A673 (cell line): ENCODE measurements around the gene MDN1.

Experiments
- CTCF ChIP-seq: fragments of 300-800, 200-600 bp; sonication (generic); conservative IDR thresholded peaks from 2 replicates; pipeline ENCODE4 v1.5.1; 2017; ENCODE audit warnings: low read depth, mild to moderate bottlenecking, antibody characterized with exemption, low read length, moderate library complexity, mixed read lengths
- EZH2 ChIP-seq: fragments of 200-600 bp; sonication (generic); IDR thresholded peaks from 2 replicates; pipeline ENCODE4 v1.6.1; 2017; ENCODE audit warnings: borderline replicate concordance, low read depth, mild to moderate bottlenecking, mixed read lengths, antibody characterized with exemption, low read length; ENCODE audit not compliant: poor library complexity, severe bottlenecking

GRCh38 chr6:89669002-89669401 lies 150.6 kb downstream of the MDN1 start:
- no peak for TF ChIP-seq CTCF
- TF ChIP-seq EZH2, result no peak
